KMS-11 (cell line): Measurements from ENCODE around the gene CCBE1.

Source experiments
- H2AFZ ChIP-seq: fragments of 200-600 bp; sonication (generic); 2 replicates; pipeline ENCODE4 v1.6.1; 2016; ENCODE audit warnings: antibody characterized with exemption, mixed run types, low read depth
- H3K27ac ChIP-seq: fragments of 200-600 bp; sonication (generic); 2 replicates; pipeline ENCODE4 v1.6.1; 2016; ENCODE audit warnings: mild to moderate bottlenecking, mixed run types
- H3K27me3 ChIP-seq: fragments of 200-600 bp; sonication (generic); 2 replicates; pipeline ENCODE4 v1.6.1; 2017; ENCODE audit warnings: mild to moderate bottlenecking, low read depth, mixed run types, moderate library complexity; ENCODE audit not compliant: insufficient read depth
- H3K36me3 ChIP-seq: fragments of 200-600 bp; sonication (generic); 2 replicates; pipeline ENCODE4 v1.6.1; 2017; ENCODE audit warnings: mild to moderate bottlenecking, mixed run types; ENCODE audit not compliant: insufficient read depth
- H3K4me1 ChIP-seq: fragments of 200-600 bp; sonication (generic); 2 replicates; pipeline ENCODE4 v1.6.1; 2016; ENCODE audit warnings: mild to moderate bottlenecking, low read depth, mixed run types; ENCODE audit not compliant: poor library complexity, severe bottlenecking
- H3K4me2 ChIP-seq: fragments of 200-600 bp; sonication (generic); 2 replicates; pipeline ENCODE4 v1.7.0; 2016; ENCODE audit warnings: mild to moderate bottlenecking, mixed run types
- H3K4me3 ChIP-seq: fragments of 200-600 bp; sonication (generic); IDR thresholded peaks from 2 replicates; pipeline ENCODE4 v1.6.1; 2017; ENCODE audit warnings: low read depth, low read length, mixed read lengths; ENCODE audit not compliant: insufficient read depth
- H3K79me2 ChIP-seq: fragments of 200-600 bp; sonication (generic); 2 replicates; pipeline ENCODE4 v1.6.1; 2016; ENCODE audit warnings: low read depth, mixed run types; ENCODE audit not compliant: insufficient read depth
- H3K9ac ChIP-seq: fragments of 200-600 bp; sonication (generic); 2 replicates; pipeline ENCODE4 v1.6.1; 2016; ENCODE audit warnings: mild to moderate bottlenecking, mixed run types
- H4K20me1 ChIP-seq: fragments of 200-600 bp; sonication (generic); 2 replicates; pipeline ENCODE4 v1.6.1; 2016; ENCODE audit warnings: mild to moderate bottlenecking, mixed run types; ENCODE audit not compliant: insufficient read depth
- TF ChIP-seq, protein P1 (sequence below): fragments of 200-600 bp; sonication (generic); conservative IDR thresholded peaks from 2 replicates; pipeline ENCODE4 v1.6.1; 2017; ENCODE audit warnings: low read depth, mild to moderate bottlenecking, antibody characterized with exemption, low read length, moderate library complexity, mixed read lengths

Gene CCBE1

DNA sequence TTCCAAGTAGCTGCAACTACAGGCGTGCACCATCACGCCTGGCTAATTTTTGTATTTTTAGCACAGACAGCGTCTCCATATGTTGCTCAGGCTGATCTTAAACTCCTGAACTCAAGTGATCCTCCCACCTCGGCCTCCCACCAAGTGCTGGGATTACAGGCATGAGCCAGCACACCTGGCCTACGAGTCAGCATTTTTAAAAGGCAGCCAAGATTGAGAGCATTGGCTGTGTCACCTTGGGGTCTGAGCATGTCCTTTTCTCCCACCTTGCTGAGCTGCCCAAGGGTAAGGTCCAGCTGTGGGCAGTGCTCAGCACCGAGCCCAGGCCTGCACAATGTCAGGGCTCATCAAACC lies 195.3 kb downstream of the CCBE1 start:
- no peak overlapping the region for H3K27ac ChIP-seq
- H3K36me3 ChIP-seq = no peaks in the 10 kb centered on the region
- H3K4me3 ChIP-seq = no peak overlapping the region
- H3K4me2 ChIP-seq = no peak overlapping the region
- TF ChIP-seq, protein P1, sequence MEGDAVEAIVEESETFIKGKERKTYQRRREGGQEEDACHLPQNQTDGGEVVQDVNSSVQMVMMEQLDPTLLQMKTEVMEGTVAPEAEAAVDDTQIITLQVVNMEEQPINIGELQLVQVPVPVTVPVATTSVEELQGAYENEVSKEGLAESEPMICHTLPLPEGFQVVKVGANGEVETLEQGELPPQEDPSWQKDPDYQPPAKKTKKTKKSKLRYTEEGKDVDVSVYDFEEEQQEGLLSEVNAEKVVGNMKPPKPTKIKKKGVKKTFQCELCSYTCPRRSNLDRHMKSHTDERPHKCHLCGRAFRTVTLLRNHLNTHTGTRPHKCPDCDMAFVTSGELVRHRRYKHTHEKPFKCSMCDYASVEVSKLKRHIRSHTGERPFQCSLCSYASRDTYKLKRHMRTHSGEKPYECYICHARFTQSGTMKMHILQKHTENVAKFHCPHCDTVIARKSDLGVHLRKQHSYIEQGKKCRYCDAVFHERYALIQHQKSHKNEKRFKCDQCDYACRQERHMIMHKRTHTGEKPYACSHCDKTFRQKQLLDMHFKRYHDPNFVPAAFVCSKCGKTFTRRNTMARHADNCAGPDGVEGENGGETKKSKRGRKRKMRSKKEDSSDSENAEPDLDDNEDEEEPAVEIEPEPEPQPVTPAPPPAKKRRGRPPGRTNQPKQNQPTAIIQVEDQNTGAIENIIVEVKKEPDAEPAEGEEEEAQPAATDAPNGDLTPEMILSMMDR = no peak
- H3K79me2 ChIP-seq = no peaks in the 10 kb centered on the region
- no peaks in the 10 kb centered on the region for H3K27me3 ChIP-seq
- H3K9ac ChIP-seq = no peak overlapping the region
- no peaks in the 10 kb centered on the region for H3K4me1 ChIP-seq
- H4K20me1 ChIP-seq = no peaks in the 10 kb centered on the region
- no peak overlapping the region for H2AFZ ChIP-seq

DNA sequence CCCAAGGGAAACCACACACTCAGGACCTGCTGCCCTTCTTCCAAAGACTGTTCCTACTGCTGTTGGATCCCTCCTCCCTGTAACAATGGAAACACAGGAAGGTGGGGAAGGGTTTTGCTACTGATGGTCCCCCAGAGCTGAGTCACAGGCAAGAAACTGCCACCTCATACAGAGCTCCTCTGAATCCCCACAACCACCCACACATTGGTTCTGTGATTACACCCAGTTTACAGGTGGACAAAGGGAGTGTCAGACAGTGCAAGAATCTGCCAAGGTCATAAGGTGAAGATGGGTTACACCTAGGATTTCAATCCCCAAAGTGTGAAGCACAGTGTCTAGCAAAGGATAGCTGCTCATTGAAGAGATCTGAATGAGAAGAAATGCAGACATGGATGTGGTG lies 196.5 kb downstream of the CCBE1 start:
- Histone ChIP-seq H3K4me1 (no peaks in the 10 kb centered on the region), H3K27ac (no peak overlapping the region), H3K4me3 (no peak overlapping the region), H3K36me3 (no peaks in the 10 kb centered on the region), H3K79me2 (no peaks in the 10 kb centered on the region), H3K9ac (no peak overlapping the region), H2AFZ (no peak overlapping the region), H3K4me2 (no peak overlapping the region), H3K27me3 (no peaks in the 10 kb centered on the region), H4K20me1 (no peaks in the 10 kb centered on the region)
- TF ChIP-seq, protein P1 = no peak

DNA sequence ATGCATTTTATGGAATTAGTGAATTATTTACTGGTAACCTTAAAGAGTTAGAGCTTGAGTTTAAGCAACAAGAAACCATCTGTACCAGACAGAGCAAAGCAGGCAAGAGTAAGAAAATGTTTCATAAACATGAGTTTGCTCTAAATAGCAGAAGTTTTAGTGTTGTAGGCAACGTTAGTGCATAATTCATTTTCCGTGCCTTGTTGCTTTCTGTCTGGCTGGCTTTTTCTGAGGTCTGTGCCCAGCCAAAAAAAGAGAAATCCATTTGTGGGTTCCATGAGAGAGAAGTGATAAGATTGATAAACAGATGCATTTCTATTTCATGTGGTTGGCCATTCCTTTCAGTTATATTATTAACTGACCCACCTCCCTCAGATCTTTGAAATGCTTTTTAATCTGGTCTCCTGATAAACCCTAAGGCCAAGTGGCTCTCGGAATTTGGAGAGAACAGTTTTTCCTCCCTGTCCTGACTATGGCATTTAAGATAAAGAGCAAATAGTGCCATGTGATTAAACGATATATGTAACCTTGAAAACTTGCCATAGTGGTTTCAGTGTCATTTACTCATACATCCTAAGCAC lies 198.6 kb downstream of the CCBE1 start:
- Histone ChIP-seq H2AFZ (no peak overlapping the region), H3K27ac (no peak overlapping the region), H3K27me3 (no peaks in the 10 kb centered on the region), H3K4me1 (no peaks in the 10 kb centered on the region), H4K20me1 (no peaks in the 10 kb centered on the region), H3K4me2 (no peak overlapping the region), H3K36me3 (no peaks in the 10 kb centered on the region), H3K9ac (no peak overlapping the region), H3K79me2 (no peaks in the 10 kb centered on the region), H3K4me3 (no peak overlapping the region)
- TF ChIP-seq, protein P1 = no peak

DNA sequence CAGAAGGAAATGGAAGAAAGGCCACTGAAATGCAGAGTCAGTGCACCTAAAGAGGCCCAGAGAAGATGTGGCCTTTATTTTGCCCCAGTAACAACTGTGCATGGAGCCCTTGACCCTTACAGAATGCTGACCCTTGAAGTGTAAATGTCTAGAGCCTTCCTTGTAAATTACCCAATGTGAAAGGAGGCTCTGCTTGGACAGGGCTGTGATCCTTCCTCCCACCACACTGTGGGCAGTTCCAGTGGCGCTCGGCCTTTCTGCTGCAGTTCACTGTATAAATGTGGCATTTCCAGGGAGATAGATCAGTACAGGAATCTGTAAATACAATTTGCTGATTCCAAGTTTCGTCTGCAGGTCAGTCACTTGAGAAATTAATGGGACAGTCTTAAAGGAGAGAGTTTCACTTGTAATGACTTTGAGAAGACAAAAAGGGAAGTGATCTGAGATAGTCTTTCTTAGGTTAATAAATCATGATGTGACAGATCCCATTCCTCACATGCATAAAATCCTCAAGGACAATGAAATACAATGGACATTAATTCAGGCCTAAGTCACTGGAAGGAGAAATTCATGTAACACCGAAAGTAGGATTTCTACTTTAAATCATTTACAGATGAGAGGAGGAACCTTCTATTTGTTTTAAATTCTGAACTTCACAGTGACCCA lies 204.3 kb downstream of the CCBE1 start:
- H3K27me3 ChIP-seq = no peaks in the 10 kb centered on the region
- no peaks in the 10 kb centered on the region for H3K4me1 ChIP-seq
- no peaks in the 10 kb centered on the region for H4K20me1 ChIP-seq
- TF ChIP-seq, protein P1 = no peak
- H3K4me2 ChIP-seq = no peak overlapping the region
- no peak overlapping the region for H2AFZ ChIP-seq
- H3K79me2 ChIP-seq = no peaks in the 10 kb centered on the region
- no peak overlapping the region for H3K4me3 ChIP-seq
- no peak overlapping the region for H3K27ac ChIP-seq
- H3K9ac ChIP-seq = no peak overlapping the region
- no peaks in the 10 kb centered on the region for H3K36me3 ChIP-seq
